ENCODE results near the gene PRRC1. TPM values are rescaled to one million over a fixed set of nuclear protein-coding genes. Genes with fewer than 3 reads are reported as not detected.

The PRRC1 gene
- polyA plus RNA-seq, 3 donors, result 10.8 to 20.6 (median 17.9) TPM

- Histone ChIP-seq H4K20me1 (ENCODE audit: insufficient read depth, low read length) (no peaks in the 10 kb centered on the region), H3K27ac (ENCODE audit: low read depth in 1 of 2, low read length in 2 of 2) (no peak overlapping the region), H2AFZ (ENCODE audit: insufficient read depth, low read depth, low read length, poor library complexity, severe bottlenecking) (no peak overlapping the region), H3K4me1 (ENCODE audit: control insufficient read depth in 1 of 2, insufficient read depth in 2 of 2, low read length in 2 of 2) (no peaks in the 10 kb centered on the region), H3K27me3 (ENCODE audit: control insufficient read depth in 2 of 2, insufficient read depth in 2 of 2, low read length in 2 of 2) (no peaks in the 10 kb centered on the region), H3K79me2 (ENCODE audit: insufficient read depth, low read length) (no peaks in the 10 kb centered on the region), H3K36me3 (replicated peaks in 1 of 2; ENCODE audit: control insufficient read depth in 1 of 2, insufficient read depth in 2 of 2, low read length in 2 of 2) (peaks cover 25 to 38% of the 10 kb centered on the region in 2 donors), H3K4me2 (replicated peaks; ENCODE audit: extremely low read depth, low read length, poor library complexity, severe bottlenecking) (no peak overlapping the region), H3K4me3 (replicated peaks in 1 of 3; ENCODE audit: low read depth in 2 of 3, low read length in 3 of 3) (no peak overlapping the region), H3K9me3 (replicated peaks in 1 of 2; ENCODE audit: control insufficient read depth in 1 of 2, insufficient read depth in 1 of 2, low read length in 2 of 2) (no peaks in the 10 kb centered on the region), H3K9ac (ENCODE audit: insufficient read depth, low read length, poor library complexity, severe bottlenecking) (no peak overlapping the region)
- Mint-ChIP-seq H3K36me3 (peaks cover 29 to 32% of the 10 kb centered on the region in 2 donors), H3K4me3 (no peak overlapping the region), H3K4me1 (no peaks in the 10 kb centered on the region), H3K27me3 (ENCODE audit: low read depth in 3 of 3) (no peaks in the 10 kb centered on the region), H3K9me3 (no peaks in the 10 kb centered on the region), H3K27ac (no peak overlapping the region)
- DNase-seq, result no peak
- intact Hi-C loops (cut with micrococcal nuclease), result no loop called here
- no CpG with 5 or more reads among the region's 3 CpGs for WGBS (ENCODE audit: insufficient coverage)
- no peak for TF ChIP-seq CTCF (IDR thresholded peaks at IDR 0.05)
These were observed 39.3 kb downstream of the PRRC1 start for GRCh38 chr5:127556609-127557334.

GRCh38 chr5:127558273-127558672, 40.8 kb downstream of the PRRC1 start:
- DNase-seq, result no peak
- Histone ChIP-seq H3K9me3 (replicated peaks in 1 of 2; ENCODE audit: control insufficient read depth in 1 of 2, insufficient read depth in 1 of 2, low read length in 2 of 2) (no peaks in the 10 kb centered on the region), H3K27ac (ENCODE audit: low read depth in 1 of 2, low read length in 2 of 2) (no peak overlapping the region), H3K27me3 (ENCODE audit: control insufficient read depth in 2 of 2, insufficient read depth in 2 of 2, low read length in 2 of 2) (no peaks in the 10 kb centered on the region), H3K9ac (ENCODE audit: insufficient read depth, low read length, poor library complexity, severe bottlenecking) (no peak overlapping the region), H3K4me2 (replicated peaks; ENCODE audit: extremely low read depth, low read length, poor library complexity, severe bottlenecking) (no peak overlapping the region), H3K4me3 (replicated peaks in 1 of 3; ENCODE audit: low read depth in 2 of 3, low read length in 3 of 3) (no peak overlapping the region), H2AFZ (ENCODE audit: insufficient read depth, low read depth, low read length, poor library complexity, severe bottlenecking) (no peak overlapping the region), H4K20me1 (ENCODE audit: insufficient read depth, low read length) (no peaks in the 10 kb centered on the region), H3K36me3 (replicated peaks in 1 of 2; ENCODE audit: control insufficient read depth in 1 of 2, insufficient read depth in 2 of 2, low read length in 2 of 2) (peaks cover 12 to 24% of the 10 kb centered on the region in 2 donors), H3K79me2 (ENCODE audit: insufficient read depth, low read length) (no peaks in the 10 kb centered on the region), H3K4me1 (ENCODE audit: control insufficient read depth in 1 of 2, insufficient read depth in 2 of 2, low read length in 2 of 2) (no peaks in the 10 kb centered on the region)
- peaks cover 20% of the 10 kb centered on the region in 2 donors for H3K36me3 Mint-ChIP-seq
- peaks cover 1% of the 10 kb centered on the region for H3K4me1 Mint-ChIP-seq
- WGBS (ENCODE audit: insufficient coverage), result no CpG with 5 or more reads among the region's 2 CpGs
- intact Hi-C loops (cut with micrococcal nuclease), result no loop called here
- H3K27ac Mint-ChIP-seq, result no peak overlapping the region
- H3K9me3 Mint-ChIP-seq, result no peaks in the 10 kb centered on the region
- H3K4me3 Mint-ChIP-seq, result no peak overlapping the region
- H3K27me3 Mint-ChIP-seq (ENCODE audit: low read depth in 3 of 3), result no peaks in the 10 kb centered on the region
- TF ChIP-seq CTCF (IDR thresholded peaks at IDR 0.05), result no peak

Data from CD14-positive monocyte (primary cell).